NCI-H2171 (cell line): Measurements from ENCODE around the gene SORBS2.

Experiments used
- DNase-seq: peaks from one replicate; lab custom pipeline; 2025; lab: John Stamatoyannopoulos, UW

SORBS2 gene

GRCh38 chr4:185738820-185739219, 73.2 kb downstream of the SORBS2 start:
- no peak for DNase-seq

GRCh38 chr4:185738038-185738552, 73.9 kb downstream of the SORBS2 start:
- no peak for DNase-seq

- DNase-seq: no peak
These were observed 74.4 kb downstream of the SORBS2 start for GRCh38 chr4:185737489-185738037.

- no peak for DNase-seq
These were observed 75.1 kb downstream of the SORBS2 start for GRCh38 chr4:185736882-185737281.

- DNase-seq: no peak
These were observed 76.1 kb downstream of the SORBS2 start for GRCh38 chr4:185735866-185736400.

- no peak for DNase-seq
These were observed 77.1 kb downstream of the SORBS2 start for GRCh38 chr4:185734930-185735329.

GRCh38 chr4:185734214-185734613, 77.8 kb downstream of the SORBS2 start:
- no peak for DNase-seq

- DNase-seq: no peak
These were observed 81.0 kb downstream of the SORBS2 start for GRCh38 chr4:185730849-185731608.

- no peak for DNase-seq
These were observed 81.6 kb downstream of the SORBS2 start for GRCh38 chr4:185730387-185730786.

GRCh38 chr4:185729391-185729804, 82.6 kb downstream of the SORBS2 start:
- DNase-seq: no peak

- DNase-seq: no peak
These were observed 83.1 kb downstream of the SORBS2 start for GRCh38 chr4:185728893-185729292.

GRCh38 chr4:185726931-185727330, 85.1 kb downstream of the SORBS2 start:
- DNase-seq: no peak

GRCh38 chr4:185723631-185724260, 88.2 kb downstream of the SORBS2 start:
- no peak for DNase-seq

GRCh38 chr4:185722029-185722316, 90.0 kb downstream of the SORBS2 start:
- DNase-seq: no peak

- no peak for DNase-seq
These were observed 90.6 kb downstream of the SORBS2 start for GRCh38 chr4:185721190-185722028.

- no peak for DNase-seq
These were observed 92.5 kb downstream of the SORBS2 start for GRCh38 chr4:185719500-185719858.

- DNase-seq: no peak
These were observed 93.2 kb downstream of the SORBS2 start for GRCh38 chr4:185718578-185719499.

- no peak for DNase-seq
These were observed 94.6 kb downstream of the SORBS2 start for GRCh38 chr4:185717377-185717741.

- DNase-seq: peak; percentile 19
These were observed 95.2 kb downstream of the SORBS2 start for GRCh38 chr4:185716577-185717376.

- DNase-seq: peak; percentile 82
These were observed 95.8 kb downstream of the SORBS2 start for GRCh38 chr4:185716141-185716551.
